Activated T-helper 1 cell treated with anti-CD3 and anti-CD28 coated beads, Interleukin-12 subunit alpha, Interleukin-12 subunit beta, Interleukin-2, Interleukin-4 antibody, amounts not matched to agents 30 ng/mL and 10 ng/mL and 1 ng/mL, durations not matched to agents 14 hours and 24 hours and 36 hours (primary cell): Measurements from ENCODE around the gene SMURF1. TPM values are rescaled to one million over a fixed set of nuclear protein-coding genes. Genes with fewer than 3 reads are reported as not detected.

Experiments
- DNase-seq: peaks from one replicate; pipeline ENCODE4 v3.0.0; 2021; ENCODE audit warnings: low spot score
- H3K27ac Mint-ChIP-seq: one replicate; pipeline ENCODE4 v1.8.0; 2021; ENCODE audit warnings: mild to moderate bottlenecking, mixed read lengths
- H3K27me3 Mint-ChIP-seq: one replicate; pipeline ENCODE4 v1.8.0; 2022; ENCODE audit warnings: mild to moderate bottlenecking, moderate library complexity, mixed read lengths; ENCODE audit not compliant: insufficient read depth
- H3K36me3 Mint-ChIP-seq: one replicate; pipeline ENCODE4 v1.8.0; 2021; ENCODE audit warnings: low read depth, mixed read lengths
- H3K4me1 Mint-ChIP-seq: one replicate; pipeline ENCODE4 v1.8.0; 2021; ENCODE audit warnings: low read depth, mixed read lengths
- H3K4me3 Mint-ChIP-seq: one replicate; pipeline ENCODE4 v1.8.0; 2021; ENCODE audit warnings: mild to moderate bottlenecking, moderate library complexity, mixed read lengths
- H3K9me3 Mint-ChIP-seq: one replicate; pipeline ENCODE4 v1.8.0; 2021; ENCODE audit warnings: mixed read lengths
- intact Hi-C: fragments of 100-400 bp; cut with micrococcal nuclease; formaldehyde crosslinking; loops from one replicate; pipeline ENCODE4 v1.15.1; 2024
- total RNA-seq: library from RNA; stranded (reverse); gene quantifications from 2 replicates; pipeline ENCODE4 v1.2.3, GENCODE V29; 2022

SMURF1 gene
- total RNA-seq, 1 donor from 2014 or later, result 15.9 TPM

DNA sequence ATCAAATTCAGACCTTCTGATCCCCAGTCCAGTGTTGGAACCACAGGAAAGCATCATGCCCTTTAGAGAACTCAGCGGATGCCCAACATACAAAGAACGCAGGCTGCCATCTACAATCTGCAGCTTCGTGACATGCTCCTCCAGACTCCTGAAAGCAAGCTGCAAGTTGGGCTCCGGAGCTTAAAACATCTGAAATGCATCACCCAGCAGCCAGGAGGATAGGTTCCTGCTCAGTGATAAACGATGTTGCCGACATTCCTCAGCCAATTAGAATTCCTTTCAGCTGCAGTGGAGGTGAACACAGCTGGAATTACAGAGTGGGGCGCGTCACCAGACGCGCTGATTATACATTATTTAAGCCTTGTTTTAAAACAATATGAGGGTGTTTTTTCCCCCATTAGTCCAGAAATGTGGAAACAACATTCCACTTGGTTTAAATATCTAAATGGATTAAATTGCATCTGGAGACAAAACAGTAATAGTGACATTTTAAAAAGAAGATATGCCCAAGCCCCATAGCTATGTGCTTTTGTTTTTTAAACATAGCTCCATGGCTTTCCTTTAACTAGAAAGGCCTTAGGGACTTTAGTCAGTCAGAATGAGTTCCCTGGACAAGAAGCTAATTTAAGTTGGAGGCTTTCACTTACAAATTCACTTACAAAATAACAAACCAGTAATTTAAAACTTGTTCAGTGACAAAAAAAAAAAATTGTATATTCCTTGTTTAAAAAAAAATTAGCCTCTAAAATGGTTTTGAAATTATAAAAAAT lies 6.3 kb downstream of the SMURF1 start:
- DNase-seq, result no peak
- no peak overlapping the region for H3K4me3 Mint-ChIP-seq
- peaks cover 2% of the 10 kb centered on the region for H3K27me3 Mint-ChIP-seq
- H3K36me3 Mint-ChIP-seq, result no peaks in the 10 kb centered on the region
- no peaks in the 10 kb centered on the region for H3K9me3 Mint-ChIP-seq
- intact Hi-C loops, result no loop called here
- H3K4me1 Mint-ChIP-seq, result peaks cover 38% of the 10 kb centered on the region
- H3K27ac Mint-ChIP-seq, result no peak overlapping the region

DNA sequence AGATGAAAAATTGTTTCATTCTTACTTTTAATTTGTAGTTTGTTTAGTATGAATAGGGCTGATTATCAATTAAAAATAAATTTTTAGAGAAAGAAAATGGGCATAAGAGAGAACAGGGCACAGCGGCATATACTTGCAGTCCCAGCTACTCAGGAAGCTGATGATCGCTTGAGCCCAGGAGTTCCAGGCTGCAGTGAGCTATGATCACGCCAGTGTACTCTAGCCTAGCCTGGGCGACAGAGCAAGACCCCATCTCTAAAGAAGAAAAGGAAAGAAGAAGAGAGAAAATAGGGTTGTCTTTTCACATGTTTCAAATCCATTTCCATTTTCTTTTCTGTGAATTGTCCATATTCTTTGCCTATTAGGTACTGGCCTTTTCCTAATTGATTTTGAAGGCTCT lies 8.0 kb downstream of the SMURF1 start:
- H3K36me3 Mint-ChIP-seq, result no peaks in the 10 kb centered on the region
- no peak overlapping the region for H3K27ac Mint-ChIP-seq
- intact Hi-C loops, result no loop called here

DNA sequence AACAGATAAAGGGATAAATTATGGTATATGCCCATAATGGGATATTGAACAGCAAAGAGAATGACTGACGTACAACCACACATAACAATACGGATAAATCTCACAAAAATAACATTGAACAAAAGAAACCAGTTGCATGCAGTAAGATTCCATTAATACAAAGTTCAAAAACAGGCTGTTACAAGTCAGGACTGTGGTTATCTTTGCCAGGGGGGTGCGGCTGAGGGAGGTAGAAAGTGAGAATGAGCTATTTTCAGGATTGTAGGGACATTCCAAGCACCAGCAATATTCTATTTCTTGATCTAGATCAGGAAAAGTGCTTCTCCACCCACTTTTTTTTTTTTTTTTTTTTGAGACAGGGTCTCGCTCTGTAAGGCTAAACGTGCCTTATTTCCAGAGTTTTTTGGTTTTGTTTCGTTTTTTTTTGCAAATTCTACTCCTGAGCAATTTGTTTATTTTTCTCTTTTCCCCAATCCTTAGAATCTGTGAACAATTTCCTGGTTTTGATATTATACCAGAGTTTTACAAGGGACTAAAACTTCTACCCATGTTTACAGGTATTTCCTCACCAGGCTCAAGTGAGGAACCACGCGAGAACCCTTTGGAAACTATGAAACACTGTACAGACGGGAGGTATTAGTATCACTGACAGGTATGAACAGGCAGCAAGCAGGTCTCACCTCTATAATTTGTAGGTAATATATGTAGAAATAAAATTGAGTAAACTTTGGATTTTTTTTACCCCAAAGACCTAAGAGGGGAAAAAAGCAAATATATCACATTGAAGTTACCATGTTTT lies 9.9 kb downstream of the SMURF1 start:
- Mint-ChIP-seq H3K4me3 (no peak overlapping the region), H3K4me1 (peaks cover 16% of the 10 kb centered on the region), H3K27me3 (no peaks in the 10 kb centered on the region), H3K9me3 (no peaks in the 10 kb centered on the region), H3K27ac (no peak overlapping the region), H3K36me3 (no peaks in the 10 kb centered on the region)
- intact Hi-C loops, result no loop called here
- no peak for DNase-seq

More for the DNA sequence above, 8.0 kb downstream of the SMURF1 start:
- H3K4me1 Mint-ChIP-seq, result peaks cover 25% of the 10 kb centered on the region
- no peak overlapping the region for H3K4me3 Mint-ChIP-seq
- peaks cover 2% of the 10 kb centered on the region for H3K27me3 Mint-ChIP-seq
- H3K9me3 Mint-ChIP-seq, result no peaks in the 10 kb centered on the region
- no peak for DNase-seq

DNA sequence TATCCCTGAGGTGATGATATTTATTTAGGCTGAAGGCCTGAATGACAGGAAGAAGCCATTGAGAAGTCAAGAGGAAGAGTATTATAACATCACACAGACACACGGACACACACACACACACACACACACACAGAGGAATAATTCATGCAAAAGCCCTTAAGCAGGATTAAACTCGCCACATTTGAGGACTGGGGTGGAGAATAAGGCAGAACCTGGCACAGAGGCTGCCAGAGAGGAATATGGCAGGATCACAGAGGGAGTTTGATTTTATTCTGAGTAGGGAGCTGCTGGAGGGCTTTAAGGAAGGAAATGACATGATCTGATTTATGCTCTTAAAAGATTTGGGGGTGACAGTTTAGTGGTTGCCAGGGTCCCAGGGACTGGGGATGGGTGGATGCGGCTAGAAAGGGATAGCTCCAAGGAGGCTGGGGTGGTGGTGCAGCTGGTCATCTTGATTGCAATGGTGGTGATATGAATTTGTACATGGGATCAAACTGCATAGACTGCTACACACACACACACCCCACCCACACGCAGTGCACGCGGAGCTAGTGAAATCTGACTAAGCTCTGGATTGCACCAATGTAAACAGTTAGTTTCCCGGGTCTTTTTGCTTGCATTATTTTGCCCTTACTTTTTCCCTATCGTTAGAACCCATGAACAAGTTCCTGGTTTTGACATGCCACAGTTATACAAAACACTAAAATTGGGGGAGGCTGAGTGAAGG lies 11.2 kb downstream of the SMURF1 start:
- Mint-ChIP-seq H3K9me3 (no peaks in the 10 kb centered on the region), H3K36me3 (no peaks in the 10 kb centered on the region), H3K4me1 (peaks cover 16% of the 10 kb centered on the region), H3K27ac (no peak overlapping the region), H3K27me3 (no peaks in the 10 kb centered on the region), H3K4me3 (no peak overlapping the region)
- DNase-seq, result no peak
- intact Hi-C loops, result no loop called here

DNA sequence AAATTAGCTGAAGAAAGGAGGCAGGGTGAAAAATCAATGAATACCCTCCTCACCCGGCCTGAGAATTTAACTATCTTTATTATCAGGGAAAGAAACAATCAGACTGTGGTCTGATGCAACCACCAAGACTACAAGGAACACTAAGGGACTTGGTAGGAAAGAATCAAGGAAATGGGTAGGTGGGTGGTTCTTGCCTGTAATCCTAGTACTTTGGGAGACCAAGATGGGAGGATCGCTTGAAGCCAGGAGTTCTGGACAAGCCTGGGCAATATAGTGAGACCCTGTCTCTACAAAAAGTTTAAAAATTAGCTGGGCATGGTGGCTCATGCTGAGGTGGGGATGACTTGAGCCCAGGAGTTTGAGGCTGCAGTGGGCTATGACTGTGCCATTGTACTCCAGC lies 12.6 kb downstream of the SMURF1 start:
- no peak for DNase-seq
- Mint-ChIP-seq H3K9me3 (no peaks in the 10 kb centered on the region), H3K27me3 (no peaks in the 10 kb centered on the region), H3K36me3 (no peaks in the 10 kb centered on the region), H3K4me1 (peaks cover 11% of the 10 kb centered on the region), H3K4me3 (no peak overlapping the region), H3K27ac (no peak overlapping the region)
- intact Hi-C loops, result no loop called here

DNA sequence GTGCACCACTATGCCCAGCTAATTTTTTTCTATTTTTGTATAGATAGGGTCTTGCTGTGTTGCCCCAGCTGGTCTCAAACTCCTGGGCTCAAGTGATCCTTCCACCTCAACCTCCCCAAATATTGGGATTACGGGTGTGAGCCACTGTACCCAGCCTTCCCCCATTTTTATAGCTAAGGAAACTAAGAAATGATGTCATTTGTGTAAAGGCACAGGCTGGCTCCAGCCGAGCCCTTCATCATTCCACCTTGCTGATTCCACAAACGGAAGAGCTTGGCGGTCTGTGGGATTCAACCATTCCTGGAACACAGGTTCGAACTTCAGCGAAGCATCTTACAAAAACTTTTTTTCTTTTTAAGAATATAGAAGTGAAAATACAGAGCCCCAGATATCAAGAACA lies 14.4 kb downstream of the SMURF1 start:
- peaks cover 2% of the 10 kb centered on the region for H3K36me3 Mint-ChIP-seq
- H3K9me3 Mint-ChIP-seq, result no peaks in the 10 kb centered on the region
- H3K4me1 Mint-ChIP-seq, result peaks cover 15% of the 10 kb centered on the region
- intact Hi-C loops, result no loop called here
- no peak overlapping the region for H3K4me3 Mint-ChIP-seq
- no peak overlapping the region for H3K27ac Mint-ChIP-seq
- H3K27me3 Mint-ChIP-seq, result no peaks in the 10 kb centered on the region
- no peak for DNase-seq

DNA sequence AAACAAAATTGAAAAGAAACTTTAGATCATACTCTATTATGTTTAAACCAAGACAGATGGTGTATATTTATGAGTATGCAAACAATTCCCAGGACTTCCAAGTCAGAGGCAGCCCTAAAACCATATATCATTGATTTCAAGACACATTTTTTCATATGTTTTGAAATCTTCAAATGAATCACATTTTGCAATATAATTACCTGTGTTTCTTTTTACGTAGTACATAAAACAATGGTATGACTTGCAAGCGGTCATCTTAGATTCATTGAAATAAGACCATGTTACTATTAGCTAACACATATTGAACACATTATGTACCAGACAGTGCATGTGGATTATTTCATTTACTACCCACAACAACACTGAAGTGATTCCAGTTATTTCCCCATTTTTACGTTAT lies 14.9 kb downstream of the SMURF1 start:
- no peaks in the 10 kb centered on the region for H3K27me3 Mint-ChIP-seq
- H3K4me1 Mint-ChIP-seq, result peaks cover 18% of the 10 kb centered on the region
- no peak overlapping the region for H3K4me3 Mint-ChIP-seq
- H3K9me3 Mint-ChIP-seq, result no peaks in the 10 kb centered on the region
- intact Hi-C loops, result no loop called here
- no peak overlapping the region for H3K27ac Mint-ChIP-seq
- DNase-seq, result no peak
- peaks cover 2% of the 10 kb centered on the region for H3K36me3 Mint-ChIP-seq

DNA sequence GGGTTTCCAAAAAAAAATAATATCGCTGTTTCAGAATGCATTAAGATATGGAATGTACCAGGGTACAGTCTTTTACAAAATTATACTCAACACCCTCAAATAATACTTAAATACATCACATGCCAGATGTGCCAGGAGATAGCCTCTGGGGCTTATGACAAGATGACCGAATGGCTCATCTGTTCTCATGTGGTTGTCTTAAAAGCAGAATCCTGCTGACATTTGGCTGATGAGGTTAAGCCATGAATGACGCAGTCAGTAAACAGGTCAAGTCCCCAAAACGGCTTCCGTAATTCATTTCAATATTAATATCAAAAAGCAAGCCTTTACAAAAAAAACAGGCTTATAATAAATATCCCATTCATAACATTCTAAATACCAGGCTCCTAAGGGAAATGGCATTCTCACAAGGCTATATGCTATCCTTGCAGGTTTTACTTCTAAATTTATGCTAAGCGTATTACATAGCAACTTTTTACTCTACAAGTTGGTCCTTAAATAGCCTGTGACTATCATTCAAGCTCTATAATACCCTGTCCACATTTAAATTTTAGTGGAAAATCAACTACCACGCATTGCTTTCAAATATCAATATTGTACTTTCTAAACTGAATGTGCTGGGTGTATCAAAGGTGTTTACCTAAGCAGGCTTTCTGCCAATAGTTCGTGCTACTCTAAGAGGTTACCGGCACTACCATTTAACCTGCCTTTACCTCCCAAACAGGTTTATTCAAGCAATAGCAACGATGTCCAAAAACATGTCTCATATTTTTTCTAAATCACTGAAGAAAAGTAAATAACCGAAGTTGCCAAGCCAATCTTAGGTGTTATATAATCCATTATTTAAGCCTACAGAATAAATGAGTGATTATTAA lies 15.6 kb downstream of the SMURF1 start:
- intact Hi-C loops, result no loop called here
- peaks cover 2% of the 10 kb centered on the region for H3K36me3 Mint-ChIP-seq
- peaks cover 12% of the 10 kb centered on the region for H3K4me1 Mint-ChIP-seq
- H3K4me3 Mint-ChIP-seq, result no peak overlapping the region
- no peaks in the 10 kb centered on the region for H3K9me3 Mint-ChIP-seq
- H3K27me3 Mint-ChIP-seq, result no peaks in the 10 kb centered on the region
- H3K27ac Mint-ChIP-seq, result no peak overlapping the region
- DNase-seq, result no peak

DNA sequence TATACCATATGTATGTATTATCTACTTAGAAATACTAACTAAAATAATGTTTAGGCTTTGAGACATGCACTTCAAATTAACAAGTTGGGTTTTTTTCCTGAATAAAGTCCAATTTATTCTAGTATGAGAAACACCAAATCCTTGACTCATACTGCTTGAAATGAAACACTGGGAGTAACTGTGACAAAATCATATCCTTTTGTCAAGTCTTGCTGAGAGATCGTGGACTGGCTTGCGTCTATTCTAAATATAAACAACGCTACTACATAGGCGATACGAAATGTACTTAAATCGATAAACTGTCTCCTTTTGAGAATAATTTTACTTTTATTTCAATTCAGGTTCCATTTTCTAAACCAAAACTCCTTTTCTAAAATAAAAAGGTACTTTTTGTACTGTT lies 16.3 kb downstream of the SMURF1 start:
- peaks cover 10% of the 10 kb centered on the region for H3K4me1 Mint-ChIP-seq
- DNase-seq, result no peak
- H3K27ac Mint-ChIP-seq, result no peak overlapping the region
- H3K9me3 Mint-ChIP-seq, result no peaks in the 10 kb centered on the region
- intact Hi-C loops, result no loop called here
- H3K27me3 Mint-ChIP-seq, result no peaks in the 10 kb centered on the region
- no peak overlapping the region for H3K4me3 Mint-ChIP-seq
- H3K36me3 Mint-ChIP-seq, result peaks cover 2% of the 10 kb centered on the region

DNA sequence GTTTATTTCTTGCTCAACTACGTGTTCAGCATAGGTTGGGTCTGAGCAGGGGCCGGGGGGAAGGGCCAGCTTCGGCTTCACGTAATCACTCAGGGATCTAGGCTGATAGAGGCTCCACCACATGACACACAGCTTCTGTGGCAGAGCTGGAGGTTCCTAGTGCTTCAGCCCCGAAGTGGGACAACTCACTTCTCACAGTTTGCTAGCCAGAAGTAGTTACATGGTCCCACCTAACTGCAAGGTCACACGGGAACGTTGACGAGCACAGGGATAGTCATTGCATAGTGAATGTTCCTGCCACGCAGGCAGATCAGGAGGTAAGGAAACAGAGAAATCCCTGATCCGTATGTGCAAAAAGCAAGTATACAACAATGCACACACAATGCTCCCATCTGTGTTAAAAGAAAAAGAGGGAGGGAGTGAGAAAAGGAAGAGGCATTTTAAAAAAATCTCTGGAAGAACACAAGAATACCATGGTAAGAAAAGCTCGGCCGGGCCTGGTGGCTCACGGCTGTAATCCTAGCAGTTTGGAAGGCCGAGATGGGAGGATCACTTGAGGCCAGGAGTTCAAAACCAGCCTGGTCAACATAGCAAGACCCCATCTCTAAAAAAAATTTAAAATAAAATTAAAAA lies 16.9 kb downstream of the SMURF1 start:
- H3K4me3 Mint-ChIP-seq, result no peak overlapping the region
- H3K9me3 Mint-ChIP-seq, result no peaks in the 10 kb centered on the region
- intact Hi-C loops, result no loop called here

DNA sequence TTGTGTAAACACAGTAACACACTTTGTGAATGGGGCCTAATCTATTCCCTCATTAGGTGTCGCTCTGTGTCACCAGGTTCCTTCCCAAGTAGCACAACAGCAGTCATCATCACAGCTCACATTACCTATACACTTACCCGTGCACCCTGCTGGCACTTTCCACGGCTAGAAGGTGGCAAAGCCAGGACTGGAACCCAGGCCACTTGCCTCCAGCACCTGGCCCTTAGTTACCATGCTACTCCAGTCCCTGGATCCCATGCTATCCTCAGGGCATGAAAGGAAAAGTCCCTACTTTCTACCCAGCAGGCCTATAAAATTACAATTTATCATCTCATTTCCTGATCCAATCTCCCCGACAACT lies 18.4 kb downstream of the SMURF1 start:
- no peak for DNase-seq
- H3K36me3 Mint-ChIP-seq, result peaks cover 12% of the 10 kb centered on the region
- peaks cover 4% of the 10 kb centered on the region for H3K9me3 Mint-ChIP-seq
- peaks cover 18% of the 10 kb centered on the region for H3K4me1 Mint-ChIP-seq
- H3K4me3 Mint-ChIP-seq, result no peak overlapping the region
- no peak overlapping the region for H3K27ac Mint-ChIP-seq
- intact Hi-C loops, result no loop called here
- H3K27me3 Mint-ChIP-seq, result no peaks in the 10 kb centered on the region

More for the DNA sequence above, 16.9 kb downstream of the SMURF1 start:
- H3K36me3 Mint-ChIP-seq, result peaks cover 2% of the 10 kb centered on the region
- DNase-seq, result no peak
- H3K27ac Mint-ChIP-seq, result no peak overlapping the region
- H3K4me1 Mint-ChIP-seq, result peaks cover 7% of the 10 kb centered on the region
- H3K27me3 Mint-ChIP-seq, result no peaks in the 10 kb centered on the region
